CD14-positive monocyte (primary cell): ENCODE measurements around the gene ORAI3. TPM values are rescaled to one million over a fixed set of nuclear protein-coding genes. Genes with fewer than 3 reads are reported as not detected.

Experiments used
- DNase-seq, 3 donors: peaks; one replicate each; pipeline ENCODE4 v3.0.0-alpha.2; 2011 to 2022
- H2AFZ ChIP-seq: 2 replicates; pipeline ENCODE4 v1.6.0; 2012; ENCODE audit warnings: mild to moderate bottlenecking, low read depth, low read length, inconsistent platforms; ENCODE audit not compliant: insufficient read depth, poor library complexity, severe bottlenecking
- H3K27ac ChIP-seq, 2 donors: 1 replicate in 1 of 2; 2 replicates in 1 of 2; pipeline ENCODE4 v1.5.1; 2012 to 2013; ENCODE audit warnings: low read length in 2 of 2, control low read depth in 1 of 2, inconsistent platforms in 1 of 2, low read depth in 1 of 2, mild to moderate bottlenecking in 1 of 2
- H3K27me3 ChIP-seq, 2 donors: one replicate each; pipeline versions ENCODE4 v1.6.0 to v1.6.1; 2011 to 2013; ENCODE audit warnings: low read length in 2 of 2; ENCODE audit not compliant: control insufficient read depth in 2 of 2, insufficient read depth in 2 of 2
- H3K36me3 ChIP-seq, 2 donors: replicated peaks in 1 of 2; 1 replicate in 1 of 2; 2 replicates in 1 of 2; pipeline versions ENCODE4 v1.5.1 to v1.6.1; 2012 to 2013; ENCODE audit warnings: low read length in 2 of 2, control low read depth in 1 of 2, inconsistent platforms in 1 of 2, mild to moderate bottlenecking in 1 of 2; ENCODE audit not compliant: insufficient read depth in 2 of 2, control insufficient read depth in 1 of 2
- H3K4me1 ChIP-seq, 2 donors: 1 replicate in 1 of 2; 2 replicates in 1 of 2; pipeline versions ENCODE4 v1.5.1 to v1.6.1; 2012 to 2013; ENCODE audit warnings: low read length in 2 of 2, control low read depth in 1 of 2, inconsistent platforms in 1 of 2, mild to moderate bottlenecking in 1 of 2, moderate library complexity in 1 of 2; ENCODE audit not compliant: insufficient read depth in 2 of 2, control insufficient read depth in 1 of 2
- H3K4me2 ChIP-seq: replicated peaks from 2 replicates; pipeline ENCODE3; 2012; ENCODE audit warnings: low read length, moderate library complexity, mild to moderate bottlenecking; ENCODE audit not compliant: poor library complexity, severe bottlenecking; ENCODE audit errors: extremely low read depth
- H3K4me3 ChIP-seq, 3 experiments: fragments of 200-600 bp in 1 of 3; sonication (generic) in 1 of 3; replicated peaks in 1 of 3; 1 replicate in 2 of 3; 2 replicates in 1 of 3; pipeline ENCODE4 v1.5.1; 2011 to 2013; ENCODE audit warnings: low read length in 3 of 3, mild to moderate bottlenecking in 3 of 3, control low read depth in 2 of 3, low read depth in 2 of 3, inconsistent platforms in 1 of 3, moderate library complexity in 1 of 3
- H3K79me2 ChIP-seq: 2 replicates; pipeline ENCODE4 v1.6.0; 2012; ENCODE audit warnings: mild to moderate bottlenecking, control low read depth, inconsistent platforms, low read length, moderate library complexity; ENCODE audit not compliant: insufficient read depth
- H3K9ac ChIP-seq: 2 replicates; pipeline ENCODE4 v1.6.0; 2017; ENCODE audit warnings: low read length, mild to moderate bottlenecking; ENCODE audit not compliant: insufficient read depth, poor library complexity, severe bottlenecking
- H3K9me3 ChIP-seq, 2 donors: replicated peaks in 1 of 2; 1 replicate in 1 of 2; 2 replicates in 1 of 2; pipeline versions ENCODE4 v1.5.1 to v1.6.1; 2012 to 2013; ENCODE audit warnings: low read length in 2 of 2, control low read depth in 1 of 2; ENCODE audit not compliant: control insufficient read depth in 1 of 2, insufficient read depth in 1 of 2
- H4K20me1 ChIP-seq: 2 replicates; pipeline ENCODE4 v1.6.0; 2012; ENCODE audit warnings: mild to moderate bottlenecking, low read length, control low read depth, moderate library complexity; ENCODE audit not compliant: insufficient read depth
- H3K27ac Mint-ChIP-seq, 7 donors: one replicate each; pipeline ENCODE4 v1.8.0; 2020; ENCODE audit warnings: mild to moderate bottlenecking in 7 of 7, mixed read lengths in 7 of 7, moderate library complexity in 6 of 7, inconsistent platforms in 2 of 7
- H3K27me3 Mint-ChIP-seq, 3 donors: one replicate each; pipeline ENCODE4 v1.8.0; 2021 to 2022; ENCODE audit warnings: low read depth in 3 of 3, mild to moderate bottlenecking in 3 of 3, mixed read lengths in 3 of 3, moderate library complexity in 3 of 3, inconsistent platforms in 1 of 3
- H3K36me3 Mint-ChIP-seq, 2 donors: one replicate each; pipeline ENCODE4 v1.8.0; 2020; ENCODE audit warnings: mixed read lengths in 2 of 2, inconsistent platforms in 1 of 2, mild to moderate bottlenecking in 1 of 2
- H3K4me1 Mint-ChIP-seq: one replicate; pipeline ENCODE4 v1.8.0; 2020; ENCODE audit warnings: mild to moderate bottlenecking, mixed read lengths
- H3K4me3 Mint-ChIP-seq, 2 donors: one replicate each; pipeline ENCODE4 v1.8.0; 2020; ENCODE audit warnings: mild to moderate bottlenecking in 2 of 2, mixed read lengths in 2 of 2, moderate library complexity in 1 of 2
- H3K9me3 Mint-ChIP-seq, 7 donors: one replicate each; pipeline ENCODE4 v1.8.0; 2020 to 2022; ENCODE audit warnings: mixed read lengths in 7 of 7, mild to moderate bottlenecking in 6 of 7, moderate library complexity in 6 of 7, inconsistent platforms in 2 of 7
- WGBS: methylation state at CpG from one replicate; pipeline ENCODE4 v1.1.5; 2013; ENCODE audit warnings: missing lambda C conversion rate; ENCODE audit not compliant: insufficient coverage; 5-methylcytosine and 5-hydroxymethylcytosine counted together
- intact Hi-C, 2 donors: fragments of 100-400 bp; cut with micrococcal nuclease; formaldehyde crosslinking; loops; one replicate each; pipeline versions ENCODE4 v1.15.0 to v1.15.1; 2023
- polyA plus RNA-seq, 3 donors: library from polyadenylated mRNA; depleted of rRNA in 1 of 3; unstranded in 2 of 3; stranded (reverse) in 1 of 3; fragments of 300-500 nt in 2 of 3; fragments of >200 nt in 1 of 3; fragmentation: Illumina TruSeq in 2 of 3; gene quantifications; 1 replicate in 2 of 3; 2 replicates in 1 of 3; pipeline ENCODE4 v1.2.3, GENCODE V29; 2012 to 2021
- TF ChIP-seq, protein P1 (sequence below): fragments of 200-600 bp; IDR thresholded peaks from one replicate; pipeline ENCODE4 v1.8.0; 2022; ENCODE audit warnings: antibody characterized with exemption, mild to moderate bottlenecking

The ORAI3 gene
- polyA plus RNA-seq, 3 donors = 34.3 to 80.3 (median 76.8) TPM

DNA sequence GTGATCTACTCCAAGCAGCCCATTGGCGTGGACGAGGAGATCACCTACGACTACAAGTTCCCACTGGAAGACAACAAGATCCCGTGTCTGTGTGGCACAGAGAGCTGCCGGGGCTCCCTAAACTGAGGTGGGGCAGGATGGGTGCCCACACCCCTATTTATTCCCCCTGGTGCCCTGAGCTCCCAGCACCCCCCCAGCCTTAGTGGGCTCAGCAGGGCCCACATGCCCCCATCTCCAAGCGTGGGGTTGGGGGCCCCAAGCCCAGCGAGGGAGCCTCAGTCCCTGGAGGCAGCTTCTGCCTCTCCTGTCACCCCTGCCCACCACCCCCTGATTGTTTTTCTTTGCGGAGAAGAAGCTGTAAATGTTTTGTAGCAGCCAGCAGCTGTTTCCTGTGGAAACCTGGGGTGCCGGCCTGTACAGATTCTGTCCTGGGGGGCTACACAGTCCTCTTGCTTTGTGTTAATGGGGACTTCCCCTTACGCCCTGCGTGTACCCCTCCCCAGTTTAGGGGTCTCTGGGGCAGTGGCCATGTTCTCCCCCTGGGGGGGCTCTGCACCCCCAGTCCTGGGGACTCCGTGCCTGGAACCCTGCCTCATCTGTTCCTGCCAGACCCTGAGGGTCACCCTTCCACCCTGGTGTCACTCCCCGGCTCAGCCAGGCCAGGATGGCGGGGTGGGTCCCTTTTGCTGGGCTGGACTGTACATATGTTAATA is 35.2 kb downstream of the ORAI3 start:
- Histone ChIP-seq H3K9me3 (no peaks in the 10 kb centered on the region), H2AFZ (no peak overlapping the region), H3K36me3 (peaks cover 41 to 53% of the 10 kb centered on the region in 2 donors), H3K4me3 (no peak overlapping the region), H4K20me1 (no peaks in the 10 kb centered on the region), H3K4me1 (peaks cover 8 to 15% of the 10 kb centered on the region in 2 donors), H3K4me2 (no peak overlapping the region), H3K79me2 (no peaks in the 10 kb centered on the region), H3K27me3 (no peaks in the 10 kb centered on the region), H3K9ac (no peak overlapping the region), H3K27ac (no peak overlapping the region)
- TF ChIP-seq, protein P1, sequence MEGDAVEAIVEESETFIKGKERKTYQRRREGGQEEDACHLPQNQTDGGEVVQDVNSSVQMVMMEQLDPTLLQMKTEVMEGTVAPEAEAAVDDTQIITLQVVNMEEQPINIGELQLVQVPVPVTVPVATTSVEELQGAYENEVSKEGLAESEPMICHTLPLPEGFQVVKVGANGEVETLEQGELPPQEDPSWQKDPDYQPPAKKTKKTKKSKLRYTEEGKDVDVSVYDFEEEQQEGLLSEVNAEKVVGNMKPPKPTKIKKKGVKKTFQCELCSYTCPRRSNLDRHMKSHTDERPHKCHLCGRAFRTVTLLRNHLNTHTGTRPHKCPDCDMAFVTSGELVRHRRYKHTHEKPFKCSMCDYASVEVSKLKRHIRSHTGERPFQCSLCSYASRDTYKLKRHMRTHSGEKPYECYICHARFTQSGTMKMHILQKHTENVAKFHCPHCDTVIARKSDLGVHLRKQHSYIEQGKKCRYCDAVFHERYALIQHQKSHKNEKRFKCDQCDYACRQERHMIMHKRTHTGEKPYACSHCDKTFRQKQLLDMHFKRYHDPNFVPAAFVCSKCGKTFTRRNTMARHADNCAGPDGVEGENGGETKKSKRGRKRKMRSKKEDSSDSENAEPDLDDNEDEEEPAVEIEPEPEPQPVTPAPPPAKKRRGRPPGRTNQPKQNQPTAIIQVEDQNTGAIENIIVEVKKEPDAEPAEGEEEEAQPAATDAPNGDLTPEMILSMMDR = no peak
- peaks cover 0 to 3% (median 0%) of the 10 kb centered on the region in 7 donors for H3K9me3 Mint-ChIP-seq
- intact Hi-C loops = loop anchor here (2.0 to 10.0 kb wide), 4 partner anchors 111 to 881 kb away; partner anchors contain the start of genes PRSS36 (in 1 of the 2) and VKORC1 (in 1 of the 2)
- H3K4me1 Mint-ChIP-seq = peaks cover 4% of the 10 kb centered on the region
- H3K4me3 Mint-ChIP-seq = no peak overlapping the region
- 76% methylated on average over 9 of the region's 14 CpGs for WGBS
- DNase-seq = no peak
- peak overlapping the region in 5 of 7 donors; percentile 3 to 50 (median 22) for H3K27ac Mint-ChIP-seq
- peaks cover 37 to 58% of the 10 kb centered on the region in 2 donors for H3K36me3 Mint-ChIP-seq
- H3K27me3 Mint-ChIP-seq = peaks cover 0 to 2% (median 0%) of the 10 kb centered on the region in 3 donors

DNA sequence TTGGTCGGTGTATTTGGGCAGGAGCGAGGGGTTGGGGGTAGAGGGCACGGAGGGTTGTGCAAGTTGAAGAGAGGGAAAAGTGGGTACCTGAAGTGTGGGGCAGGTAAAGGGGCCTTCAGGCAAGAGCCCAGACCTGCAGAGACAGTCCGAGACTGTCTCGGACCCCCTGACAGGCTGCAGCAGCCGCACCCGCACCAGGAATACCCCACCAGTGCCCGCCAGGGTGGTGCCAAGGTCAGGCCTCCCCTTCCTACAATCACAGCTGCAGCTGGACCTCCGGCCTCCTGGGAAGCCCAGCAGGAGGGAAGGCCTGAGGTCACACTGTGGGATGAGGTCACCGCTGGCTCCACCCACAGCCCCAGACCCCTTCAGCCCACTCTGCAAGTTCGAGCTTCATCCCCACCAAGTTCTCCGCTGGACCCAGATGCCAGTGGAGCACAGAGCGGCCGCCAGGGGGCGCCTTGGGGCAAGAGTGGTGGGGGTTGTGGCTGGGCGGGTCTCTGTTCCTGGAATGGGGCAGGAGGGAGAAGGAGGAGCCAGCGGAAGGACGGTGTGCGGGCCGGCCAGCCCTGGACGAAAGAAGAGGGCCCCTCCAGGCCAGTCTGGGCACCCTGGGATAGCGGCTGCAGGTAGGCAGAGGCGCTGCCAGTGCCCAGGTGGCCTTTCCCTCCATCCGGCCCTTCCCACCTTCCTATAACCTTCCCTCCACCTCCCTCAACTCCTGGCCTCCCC is 36.0 kb downstream of the ORAI3 start, which contains the start of gene HSD3B7:
HSD3B7 (plus strand) TSS at position 539 of the 732 bp plus-strand sequence. CDS start 452 bp downstream, outside the sequence.
- Mint-ChIP-seq H3K4me1 (peaks cover 4% of the 10 kb centered on the region), H3K9me3 (peaks cover 0 to 3% (median 0%) of the 10 kb centered on the region in 7 donors), H3K27ac (peak within 1 kb of the TSS in 4 of 7 donors; percentile 3 to 61 (median 32)), H3K27me3 (peaks cover 0 to 2% (median 0%) of the 10 kb centered on the region in 3 donors), H3K4me3 (peak within 1 kb of the TSS in 1 of 2 donors; percentile 57), H3K36me3 (peaks cover 37 to 54% of the 10 kb centered on the region in 2 donors)
- peak; percentile 67 to 77 (median 74) for DNase-seq
- Histone ChIP-seq H3K79me2 (no peaks in the 10 kb centered on the region), H3K4me2 (peak within 1 kb of the TSS; percentile 53), H3K9me3 (no peaks in the 10 kb centered on the region), H3K9ac (no peak within 1 kb of the TSS), H3K4me3 (peak within 1 kb of the TSS in 1 of 3 experiments; percentile 38), H3K36me3 (peaks cover 39 to 46% of the 10 kb centered on the region in 2 donors), H2AFZ (peak within 1 kb of the TSS; percentile 66), H3K27ac (no peak within 1 kb of the TSS), H3K4me1 (peaks cover 8 to 19% of the 10 kb centered on the region in 2 donors), H3K27me3 (no peaks in the 10 kb centered on the region), H4K20me1 (no peaks in the 10 kb centered on the region)
- intact Hi-C loops = loop anchor here (1.0 to 10.0 kb wide), 6 partner anchors 110 to 880 kb away; partner anchors contain the start of genes ZNF843 (in 2 of the 2), PRSS36 (in 1 of the 2) and VKORC1 (in 1 of the 2)
- TF ChIP-seq, protein P1 = peak; percentile 96
- 38% methylated on average over 19 of the region's 24 CpGs for WGBS
